Upper lobe of right lung (tissue), 1 donor: ENCODE data around the gene ADCY3. TPM values are rescaled to one million over a fixed set of nuclear protein-coding genes. Genes with fewer than 3 reads are reported as not detected.

Experiments
- ATAC-seq: fragments of 200-7000 bp; cut with Tn5 transposase; one replicate; pipeline ENCODE4 v1.9.1; 2020; ENCODE audit warnings: mild to moderate bottlenecking, moderate library complexity
- DNase-seq: peaks from one replicate; pipeline ENCODE4 v3.0.0-alpha.2; 2020
- H3K27ac ChIP-seq: fragments of 200-600 bp; one replicate; pipeline ENCODE4 v1.8.0; 2022
- H3K27me3 ChIP-seq: fragments of 200-600 bp; one replicate; pipeline ENCODE4 v1.8.0; 2022; ENCODE audit warnings: mild to moderate bottlenecking
- H3K36me3 ChIP-seq: fragments of 200-600 bp; one replicate; pipeline ENCODE4 v1.8.0; 2022
- H3K4me1 ChIP-seq: fragments of 200-600 bp; one replicate; pipeline ENCODE4 v1.8.0; 2022
- H3K4me3 ChIP-seq: fragments of 200-600 bp; one replicate; pipeline ENCODE4 v1.8.0; 2022; ENCODE audit warnings: mild to moderate bottlenecking
- H3K9me3 ChIP-seq: fragments of 200-600 bp; one replicate; pipeline ENCODE4 v1.8.0; 2022
- CTCF ChIP-seq: fragments of 200-600 bp; IDR thresholded peaks from one replicate; pipeline ENCODE4 v1.8.0; 2022; ENCODE audit warnings: antibody characterized with exemption
- intact Hi-C: fragments of 100-400 bp; cut with DNase I; formaldehyde crosslinking; loops from one replicate; pipeline ENCODE4 v1.11.0; 2022
- total RNA-seq: library from RNA; stranded (reverse); fragmentation: NEBNext Ultra II Directional; extraction: Animal tissue kit (Norgen Biotek cat#: 25700); gene quantifications from one replicate; pipeline ENCODE4 v1.2.1, GENCODE V29; 2021
- donor health status: DM: no; HTN: yes; CAD: no; lungs with severe emphysema.

ADCY3 gene
- total RNA-seq, 1 donor from 2014 or later, result 37.0 TPM

GRCh38 chr2:24881158-24881557, 38.9 kb downstream of the ADCY3 start:
- peaks cover 3% of the 10 kb centered on the region for H3K4me1 ChIP-seq
- no peak overlapping the region for H3K27ac ChIP-seq
- no peaks in the 10 kb centered on the region for H3K36me3 ChIP-seq
- H3K9me3 ChIP-seq, result no peaks in the 10 kb centered on the region
- no peaks in the 10 kb centered on the region for H3K27me3 ChIP-seq
- intact Hi-C loops, result no loop called here
- no peak overlapping the region for H3K4me3 ChIP-seq
- ATAC-seq (no peak), DNase-seq (no peak)
- TF ChIP-seq CTCF, result no peak

GRCh38 chr2:24878341-24878740, 41.7 kb downstream of the ADCY3 start:
- intact Hi-C loops, result no loop called here
- Histone ChIP-seq H3K27me3 (no peaks in the 10 kb centered on the region), H3K36me3 (no peaks in the 10 kb centered on the region), H3K9me3 (no peaks in the 10 kb centered on the region), H3K4me3 (no peak overlapping the region), H3K27ac (no peak overlapping the region), H3K4me1 (peaks cover 3% of the 10 kb centered on the region)
- ATAC-seq, result no peak
- no peak for DNase-seq
- no peak for TF ChIP-seq CTCF

- Histone ChIP-seq H3K36me3 (no peaks in the 10 kb centered on the region), H3K27ac (no peak overlapping the region), H3K4me1 (peaks cover 3% of the 10 kb centered on the region), H3K4me3 (no peak overlapping the region), H3K27me3 (no peaks in the 10 kb centered on the region), H3K9me3 (no peaks in the 10 kb centered on the region)
- TF ChIP-seq CTCF, result no peak
- DNase-seq, result no peak
- intact Hi-C loops, result no loop called here
- ATAC-seq, result no peak
Observed at GRCh38 chr2:24877646-24878045, 42.4 kb downstream of the ADCY3 start.

GRCh38 chr2:24877067-24877466, 43.0 kb downstream of the ADCY3 start:
- Histone ChIP-seq H3K4me3 (no peak overlapping the region), H3K9me3 (no peaks in the 10 kb centered on the region), H3K27me3 (no peaks in the 10 kb centered on the region), H3K4me1 (peaks cover 3% of the 10 kb centered on the region), H3K27ac (no peak overlapping the region), H3K36me3 (no peaks in the 10 kb centered on the region)
- intact Hi-C loops, result no loop called here
- DNase-seq (no peak), ATAC-seq (no peak)
- TF ChIP-seq CTCF, result no peak

GRCh38 chr2:24875901-24876300, 44.1 kb downstream of the ADCY3 start:
- intact Hi-C loops, result no loop called here
- ATAC-seq, result no peak
- Histone ChIP-seq H3K4me1 (peaks cover 3% of the 10 kb centered on the region), H3K9me3 (no peaks in the 10 kb centered on the region), H3K27me3 (no peaks in the 10 kb centered on the region), H3K36me3 (no peaks in the 10 kb centered on the region), H3K4me3 (no peak overlapping the region), H3K27ac (no peak overlapping the region)
- DNase-seq, result no peak
- TF ChIP-seq CTCF, result no peak

GRCh38 chr2:24875272-24875671, 44.8 kb downstream of the ADCY3 start:
- intact Hi-C loops, result no loop called here
- DNase-seq, result no peak
- H3K9me3 ChIP-seq, result no peaks in the 10 kb centered on the region
- peaks cover 3% of the 10 kb centered on the region for H3K4me1 ChIP-seq
- no peaks in the 10 kb centered on the region for H3K27me3 ChIP-seq
- no peak for TF ChIP-seq CTCF
- H3K4me3 ChIP-seq, result no peak overlapping the region
- no peaks in the 10 kb centered on the region for H3K36me3 ChIP-seq
- H3K27ac ChIP-seq, result no peak overlapping the region
- ATAC-seq, result no peak
